AG04449 (cell line): ENCODE measurements around the gene TM9SF2.

Source experiments
- CTCF ChIA-PET: fragments of 350-600 bp; formaldehyde crosslinking; extraction: SDS; loops from one replicate; lab custom pipeline; 2021; ENCODE audit warnings: antibody characterized with exemption; lab: Yijun Ruan, JAX
- POLR2A ChIA-PET: fragments of 400-600, 350-600 bp; formaldehyde crosslinking; extraction: SDS; loops from one replicate; lab custom pipeline; 2020; ENCODE audit warnings: antibody characterized with exemption, inconsistent platforms; lab: Yijun Ruan, JAX
- DNase-seq: peaks from one replicate; pipeline ENCODE4 v3.0.0-alpha.2; 2010; ENCODE audit warnings: low read depth, low spot score
- H3K4me3 ChIP-seq: 2 replicates; pipeline ENCODE4 v1.5.1; 2011; ENCODE audit warnings: low read depth, mild to moderate bottlenecking, control low read depth, low read length
- CTCF ChIP-seq: IDR thresholded peaks from one replicate; pipeline ENCODE4 v1.5.1; 2011; ENCODE audit warnings: mild to moderate bottlenecking, moderate library complexity, low read length, control low read depth, inconsistent platforms; ENCODE audit not compliant: insufficient read depth; ENCODE audit errors: missing control alignments

The TM9SF2 gene

GRCh38 chr13:99587021-99587420 is 85.7 kb downstream of the TM9SF2 start:
- no peak for DNase-seq
- ChIA-PET POLR2A (no interaction called here), CTCF (interaction anchor here (0.7 to 2.0 kb wide), 2 partner anchors 8 to 9 kb away, joined by 3 to 4 read pairs; no protein-coding TSS in a partner anchor)
- H3K4me3 ChIP-seq: no peak overlapping the region
- no peak for TF ChIP-seq CTCF

- no peak for TF ChIP-seq CTCF
- ChIA-PET POLR2A (no interaction called here), CTCF (interaction anchor here (0.7 to 2.0 kb wide), 2 partner anchors 9 to 10 kb away, joined by 3 to 4 read pairs; no protein-coding TSS in a partner anchor)
- DNase-seq: no peak
- no peak overlapping the region for H3K4me3 ChIP-seq
Observed at GRCh38 chr13:99587893-99588606, 86.8 kb downstream of the TM9SF2 start.

- POLR2A ChIA-PET: no interaction called here
- CTCF ChIA-PET: no interaction called here
- no peak for TF ChIP-seq CTCF
- no peak for DNase-seq
- no peak overlapping the region for H3K4me3 ChIP-seq
Observed at GRCh38 chr13:99589575-99589974, 88.3 kb downstream of the TM9SF2 start.

GRCh38 chr13:99590519-99591011 is 89.3 kb downstream of the TM9SF2 start:
- DNase-seq: no peak
- H3K4me3 ChIP-seq: no peak overlapping the region
- ChIA-PET POLR2A (no interaction called here), CTCF (interaction anchor here (1.2 kb wide), 1 partner anchor 154 kb away, joined by 3 read pairs; no protein-coding TSS in a partner anchor)
- no peak for TF ChIP-seq CTCF

GRCh38 chr13:99596180-99596579 is 94.9 kb downstream of the TM9SF2 start:
- ChIA-PET POLR2A (no interaction called here), CTCF (no interaction called here)
- TF ChIP-seq CTCF: no peak
- no peak overlapping the region for H3K4me3 ChIP-seq
- DNase-seq: no peak

GRCh38 chr13:99600318-99600717 is 99.0 kb downstream of the TM9SF2 start:
- CTCF ChIA-PET: no interaction called here
- no peak overlapping the region for H3K4me3 ChIP-seq
- DNase-seq: no peak
- TF ChIP-seq CTCF: no peak
- POLR2A ChIA-PET: no interaction called here
